GM23338 (cell line): ENCODE results near the gene FAM219A. TPM values are rescaled to one million over a fixed set of nuclear protein-coding genes. Genes with fewer than 3 reads are reported as not detected.

ENCODE experiments used
- ATAC-seq: fragments of 200-7000 bp; cut with Tn5 transposase; 3 replicates; pipeline ENCODE4 v1.9.1; 2020
- DNase-seq: peaks from one replicate; pipeline ENCODE4 v3.0.0-alpha.2; 2015; ENCODE audit warnings: low spot score
- H2AFZ ChIP-seq: fragments of 200-600 bp; sonication (generic); 2 replicates; pipeline ENCODE4 v1.8.0; 2016; ENCODE audit warnings: antibody characterized with exemption, mild to moderate bottlenecking, moderate library complexity
- H3F3A ChIP-seq: fragments of 200-600 bp; sonication (generic); replicated peaks from 2 replicates; pipeline ENCODE4 v1.8.0; 2017; ENCODE audit warnings: antibody characterized with exemption, mixed run types, low read depth
- H3K27ac ChIP-seq: fragments of 200-600 bp; sonication (generic); 2 replicates; pipeline ENCODE4 v1.6.1; 2016; ENCODE audit warnings: low read depth
- H3K27me3 ChIP-seq: fragments of 200-600 bp; sonication (generic); 2 replicates; pipeline ENCODE4 v1.8.0; 2016; ENCODE audit warnings: mild to moderate bottlenecking, mixed run types, moderate library complexity; ENCODE audit not compliant: insufficient read depth
- H3K36me3 ChIP-seq: fragments of 200-600 bp; sonication (generic); 2 replicates; pipeline ENCODE4 v1.8.0; 2016; ENCODE audit warnings: mild to moderate bottlenecking; ENCODE audit not compliant: insufficient read depth
- H3K4me1 ChIP-seq: fragments of 200-600 bp; sonication (generic); 2 replicates; pipeline ENCODE4 v1.8.0; 2016; ENCODE audit warnings: mild to moderate bottlenecking, moderate library complexity; ENCODE audit not compliant: insufficient read depth
- H3K4me2 ChIP-seq: fragments of 200-600 bp; sonication (generic); 2 replicates; pipeline ENCODE4 v1.7.1; 2017; ENCODE audit warnings: mixed run types
- H3K4me3 ChIP-seq: fragments of 200-600 bp; sonication (generic); 2 replicates; pipeline ENCODE4 v1.6.1; 2016; ENCODE audit warnings: mixed run types
- H3K79me2 ChIP-seq: fragments of 200-600 bp; sonication (generic); replicated peaks from 2 replicates; pipeline ENCODE4 v1.8.0; 2017; ENCODE audit warnings: mild to moderate bottlenecking; ENCODE audit not compliant: insufficient read depth
- H3K9me2 ChIP-seq: fragments of 200-600 bp; sonication (generic); 2 replicates; pipeline ENCODE4 v1.8.0; 2017; ENCODE audit not compliant: insufficient read depth
- H4K20me1 ChIP-seq: fragments of 200-600 bp; sonication (generic); replicated peaks from 2 replicates; pipeline ENCODE4 v1.8.0; 2017; ENCODE audit warnings: mild to moderate bottlenecking; ENCODE audit not compliant: insufficient read depth
- H3K27ac Mint-ChIP-seq: 2 replicates; pipeline ENCODE4 v1.8.0; 2020; ENCODE audit warnings: inconsistent platforms, mild to moderate bottlenecking, moderate library complexity, mixed read lengths
- H3K27me3 Mint-ChIP-seq: 3 replicates; pipeline ENCODE4 v1.8.0; 2022; ENCODE audit warnings: low read depth, mild to moderate bottlenecking, moderate library complexity, mixed read lengths, inconsistent platforms; ENCODE audit not compliant: insufficient read depth, poor library complexity
- H3K36me3 Mint-ChIP-seq: 3 replicates; pipeline ENCODE4 v1.8.0; 2021; ENCODE audit warnings: low read depth, mild to moderate bottlenecking, inconsistent platforms, moderate library complexity, mixed read lengths
- H3K4me1 Mint-ChIP-seq: 3 replicates; pipeline ENCODE4 v1.8.0; 2020; ENCODE audit warnings: mild to moderate bottlenecking, inconsistent platforms, mixed read lengths
- H3K4me3 Mint-ChIP-seq: 3 replicates; pipeline ENCODE4 v1.8.0; 2021; ENCODE audit warnings: moderate library complexity, mild to moderate bottlenecking, inconsistent platforms, mixed read lengths
- H3K9me3 Mint-ChIP-seq: 3 replicates; pipeline ENCODE4 v1.8.0; 2020; ENCODE audit warnings: moderate library complexity, mild to moderate bottlenecking, inconsistent platforms, mixed read lengths
- CREB1 ChIP-seq: fragments of 250-450 bp; sonication (Bioruptor Pico); IDR thresholded peaks from 2 replicates; pipeline ENCODE4 v1.5.0; 2020; ENCODE audit warnings: low read depth, mild to moderate bottlenecking, moderate library complexity
- CTCF ChIP-seq, 2 experiments: fragments of 200-600 bp in 1 of 2; sonication (generic) in 1 of 2; conservative IDR thresholded peaks; 2 replicates each; pipeline versions ENCODE4 v1.5.1 to v1.6.1; 2016 to 2017; ENCODE audit warnings: antibody characterized with exemption in 2 of 2, low read depth in 2 of 2, mild to moderate bottlenecking in 2 of 2, moderate library complexity in 1 of 2
- EZH2 ChIP-seq: fragments of 200-600 bp; sonication (generic); IDR thresholded peaks from one replicate; pipeline ENCODE4 v1.8.0; 2017; ENCODE audit warnings: antibody characterized with exemption, mild to moderate bottlenecking, low read depth; ENCODE audit not compliant: unreplicated experiment
- EZH2phosphoT487 ChIP-seq: fragments of 200-600 bp; sonication (generic); IDR thresholded peaks from one replicate; pipeline ENCODE4 v1.8.1; 2018; ENCODE audit warnings: antibody characterized with exemption; ENCODE audit not compliant: unreplicated experiment
- JUNB ChIP-seq: IDR thresholded peaks from one replicate; pipeline ENCODE4 v1.6.1; 2016; ENCODE audit warnings: antibody characterized with exemption; ENCODE audit not compliant: unreplicated experiment
- NANOG ChIP-seq: IDR thresholded peaks from 2 replicates; pipeline ENCODE4 v1.6.1; 2016; ENCODE audit warnings: antibody characterized with exemption, borderline replicate concordance
- POLR2AphosphoS5 ChIP-seq: IDR thresholded peaks from 2 replicates; pipeline ENCODE4 v1.6.1; 2016; ENCODE audit warnings: antibody characterized with exemption, low read depth
- STAT1 ChIP-seq: IDR thresholded peaks from one replicate; pipeline ENCODE4 v1.6.1; 2016; ENCODE audit warnings: antibody characterized with exemption; ENCODE audit not compliant: unreplicated experiment
- ZNF114 ChIP-seq: fragments of 250-450 bp; sonication (Bioruptor Pico); IDR thresholded peaks from 2 replicates; pipeline ENCODE4 v1.5.0; 2020; ENCODE audit warnings: mild to moderate bottlenecking, moderate library complexity
- ZNF331 ChIP-seq: fragments of 250-450 bp; sonication (Bioruptor Pico); IDR thresholded peaks from 2 replicates; pipeline ENCODE4 v1.5.0; 2020; ENCODE audit warnings: low read depth, mild to moderate bottlenecking, moderate library complexity
- polyA plus RNA-seq: library from polyadenylated mRNA; unstranded; fragments of >200 nt; fragmentation: Nextera tagmentation; extraction: Ambion mirVana; gene quantifications from 2 replicates; pipeline ENCODE4 v1.2.1, GENCODE V29; 2016
- total RNA-seq: library from RNA; depleted of rRNA; stranded (reverse); fragments of >200 nt; shearing (Covaris generic); gene quantifications from 2 replicates; pipeline ENCODE4 v1.2.3, GENCODE V29; 2014
- TF ChIP-seq, protein P1 (sequence below): fragments of 250-450 bp; sonication (Bioruptor Pico); IDR thresholded peaks from 2 replicates; pipeline ENCODE4 v1.5.0; 2020; ENCODE audit warnings: mild to moderate bottlenecking, moderate library complexity
- TF ChIP-seq, protein P2 (sequence below): IDR thresholded peaks from 2 replicates; pipeline ENCODE4 v1.6.1; 2016; ENCODE audit warnings: antibody characterized with exemption
- TF ChIP-seq, protein P3 (sequence below): IDR thresholded peaks from one replicate; pipeline ENCODE4 v1.6.1; 2018; ENCODE audit warnings: antibody characterized with exemption; ENCODE audit not compliant: unreplicated experiment

The FAM219A gene
- total and polyA plus RNA-seq, 2 experiments from 2014 or later: 3.8 to 7.2 TPM

DNA sequence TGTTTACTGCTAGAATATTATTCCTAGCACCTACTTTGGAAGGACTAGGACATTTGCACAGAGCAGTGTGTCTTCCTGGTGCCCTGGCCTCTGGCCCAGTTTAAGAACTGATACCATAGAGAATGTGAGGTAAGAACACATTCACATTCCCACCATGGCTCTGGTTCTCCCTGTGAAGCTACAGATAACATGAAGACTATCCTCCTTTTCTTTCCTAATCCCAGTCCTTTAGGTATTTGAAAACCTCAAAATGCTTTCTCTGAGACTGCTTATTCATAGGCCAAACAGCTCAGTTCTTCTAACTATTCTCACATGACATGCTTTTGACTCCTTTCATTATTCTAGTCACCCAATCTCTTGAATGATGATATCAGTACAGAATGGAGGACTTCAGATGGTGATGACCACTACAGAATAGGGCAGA, 11.9 kb downstream of the FAM219A start:
- no peaks in the 10 kb centered on the region for H3K9me2 ChIP-seq
- Mint-ChIP-seq H3K36me3 (no peaks in the 10 kb centered on the region), H3K9me3 (no peaks in the 10 kb centered on the region), H3K4me1 (peaks cover 21% of the 10 kb centered on the region), H3K27me3 (no peaks in the 10 kb centered on the region), H3K4me3 (no peak overlapping the region), H3K27ac (no peak overlapping the region)
- 0 out of 2 replicates have a peak, but pooled peaks cover 3% of the 10 kb centered on the region for H3K79me2 ChIP-seq
- no peak overlapping the region for H3K4me3 ChIP-seq
- TF ChIP-seq ZNF114 (CRISPR knock-in tag) (no peak), CTCF (conservative IDR thresholded peaks at IDR 0.05; ENCODE audit: low read depth in 2 of 2) (no peak), STAT1 (no peak), CREB1 (CRISPR knock-in tag) (no peak), NANOG (no peak), EZH2phosphoT487 (no peak), POLR2AphosphoS5 (no peak), JUNB (no peak), ZNF331 (no peak), EZH2 (no peak)
- TF ChIP-seq, protein P1, sequence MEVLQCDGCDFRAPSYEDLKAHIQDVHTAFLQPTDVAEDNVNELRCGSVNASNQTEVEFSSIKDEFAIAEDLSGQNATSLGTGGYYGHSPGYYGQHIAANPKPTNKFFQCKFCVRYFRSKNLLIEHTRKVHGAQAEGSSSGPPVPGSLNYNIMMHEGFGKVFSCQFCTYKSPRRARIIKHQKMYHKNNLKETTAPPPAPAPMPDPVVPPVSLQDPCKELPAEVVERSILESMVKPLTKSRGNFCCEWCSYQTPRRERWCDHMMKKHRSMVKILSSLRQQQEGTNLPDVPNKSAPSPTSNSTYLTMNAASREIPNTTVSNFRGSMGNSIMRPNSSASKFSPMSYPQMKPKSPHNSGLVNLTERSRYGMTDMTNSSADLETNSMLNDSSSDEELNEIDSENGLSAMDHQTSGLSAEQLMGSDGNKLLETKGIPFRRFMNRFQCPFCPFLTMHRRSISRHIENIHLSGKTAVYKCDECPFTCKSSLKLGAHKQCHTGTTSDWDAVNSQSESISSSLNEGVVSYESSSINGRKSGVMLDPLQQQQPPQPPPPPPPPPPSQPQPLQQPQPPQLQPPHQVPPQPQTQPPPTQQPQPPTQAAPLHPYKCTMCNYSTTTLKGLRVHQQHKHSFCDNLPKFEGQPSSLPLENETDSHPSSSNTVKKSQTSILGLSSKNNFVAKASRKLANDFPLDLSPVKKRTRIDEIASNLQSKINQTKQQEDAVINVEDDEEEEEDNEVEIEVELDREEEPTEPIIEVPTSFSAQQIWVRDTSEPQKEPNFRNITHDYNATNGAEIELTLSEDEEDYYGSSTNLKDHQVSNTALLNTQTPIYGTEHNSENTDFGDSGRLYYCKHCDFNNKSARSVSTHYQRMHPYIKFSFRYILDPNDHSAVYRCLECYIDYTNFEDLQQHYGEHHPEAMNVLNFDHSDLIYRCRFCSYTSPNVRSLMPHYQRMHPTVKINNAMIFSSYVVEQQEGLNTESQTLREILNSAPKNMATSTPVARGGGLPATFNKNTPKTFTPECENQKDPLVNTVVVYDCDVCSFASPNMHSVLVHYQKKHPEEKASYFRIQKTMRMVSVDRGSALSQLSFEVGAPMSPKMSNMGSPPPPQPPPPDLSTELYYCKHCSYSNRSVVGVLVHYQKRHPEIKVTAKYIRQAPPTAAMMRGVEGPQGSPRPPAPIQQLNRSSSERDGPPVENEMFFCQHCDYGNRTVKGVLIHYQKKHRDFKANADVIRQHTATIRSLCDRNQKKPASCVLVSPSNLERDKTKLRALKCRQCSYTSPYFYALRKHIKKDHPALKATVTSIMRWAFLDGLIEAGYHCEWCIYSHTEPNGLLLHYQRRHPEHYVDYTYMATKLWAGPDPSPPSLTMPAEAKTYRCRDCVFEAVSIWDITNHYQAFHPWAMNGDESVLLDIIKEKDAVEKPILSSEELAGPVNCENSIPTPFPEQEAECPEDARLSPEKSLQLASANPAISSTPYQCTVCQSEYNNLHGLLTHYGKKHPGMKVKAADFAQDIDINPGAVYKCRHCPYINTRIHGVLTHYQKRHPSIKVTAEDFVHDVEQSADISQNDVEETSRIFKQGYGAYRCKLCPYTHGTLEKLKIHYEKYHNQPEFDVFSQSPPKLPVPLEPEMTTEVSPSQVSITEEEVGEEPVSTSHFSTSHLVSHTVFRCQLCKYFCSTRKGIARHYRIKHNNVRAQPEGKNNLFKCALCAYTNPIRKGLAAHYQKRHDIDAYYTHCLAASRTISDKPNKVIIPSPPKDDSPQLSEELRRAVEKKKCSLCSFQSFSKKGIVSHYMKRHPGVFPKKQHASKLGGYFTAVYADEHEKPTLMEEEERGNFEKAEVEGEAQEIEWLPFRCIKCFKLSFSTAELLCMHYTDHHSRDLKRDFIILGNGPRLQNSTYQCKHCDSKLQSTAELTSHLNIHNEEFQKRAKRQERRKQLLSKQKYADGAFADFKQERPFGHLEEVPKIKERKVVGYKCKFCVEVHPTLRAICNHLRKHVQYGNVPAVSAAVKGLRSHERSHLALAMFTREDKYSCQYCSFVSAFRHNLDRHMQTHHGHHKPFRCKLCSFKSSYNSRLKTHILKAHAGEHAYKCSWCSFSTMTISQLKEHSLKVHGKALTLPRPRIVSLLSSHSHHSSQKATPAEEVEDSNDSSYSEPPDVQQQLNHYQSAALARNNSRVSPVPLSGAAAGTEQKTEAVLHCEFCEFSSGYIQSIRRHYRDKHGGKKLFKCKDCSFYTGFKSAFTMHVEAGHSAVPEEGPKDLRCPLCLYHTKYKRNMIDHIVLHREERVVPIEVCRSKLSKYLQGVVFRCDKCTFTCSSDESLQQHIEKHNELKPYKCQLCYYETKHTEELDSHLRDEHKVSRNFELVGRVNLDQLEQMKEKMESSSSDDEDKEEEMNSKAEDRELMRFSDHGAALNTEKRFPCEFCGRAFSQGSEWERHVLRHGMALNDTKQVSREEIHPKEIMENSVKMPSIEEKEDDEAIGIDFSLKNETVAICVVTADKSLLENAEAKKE (CRISPR knock-in tag): no peak
- TF ChIP-seq, protein P2, sequence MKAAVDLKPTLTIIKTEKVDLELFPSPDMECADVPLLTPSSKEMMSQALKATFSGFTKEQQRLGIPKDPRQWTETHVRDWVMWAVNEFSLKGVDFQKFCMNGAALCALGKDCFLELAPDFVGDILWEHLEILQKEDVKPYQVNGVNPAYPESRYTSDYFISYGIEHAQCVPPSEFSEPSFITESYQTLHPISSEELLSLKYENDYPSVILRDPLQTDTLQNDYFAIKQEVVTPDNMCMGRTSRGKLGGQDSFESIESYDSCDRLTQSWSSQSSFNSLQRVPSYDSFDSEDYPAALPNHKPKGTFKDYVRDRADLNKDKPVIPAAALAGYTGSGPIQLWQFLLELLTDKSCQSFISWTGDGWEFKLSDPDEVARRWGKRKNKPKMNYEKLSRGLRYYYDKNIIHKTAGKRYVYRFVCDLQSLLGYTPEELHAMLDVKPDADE: no peak
- TF ChIP-seq, protein P3, sequence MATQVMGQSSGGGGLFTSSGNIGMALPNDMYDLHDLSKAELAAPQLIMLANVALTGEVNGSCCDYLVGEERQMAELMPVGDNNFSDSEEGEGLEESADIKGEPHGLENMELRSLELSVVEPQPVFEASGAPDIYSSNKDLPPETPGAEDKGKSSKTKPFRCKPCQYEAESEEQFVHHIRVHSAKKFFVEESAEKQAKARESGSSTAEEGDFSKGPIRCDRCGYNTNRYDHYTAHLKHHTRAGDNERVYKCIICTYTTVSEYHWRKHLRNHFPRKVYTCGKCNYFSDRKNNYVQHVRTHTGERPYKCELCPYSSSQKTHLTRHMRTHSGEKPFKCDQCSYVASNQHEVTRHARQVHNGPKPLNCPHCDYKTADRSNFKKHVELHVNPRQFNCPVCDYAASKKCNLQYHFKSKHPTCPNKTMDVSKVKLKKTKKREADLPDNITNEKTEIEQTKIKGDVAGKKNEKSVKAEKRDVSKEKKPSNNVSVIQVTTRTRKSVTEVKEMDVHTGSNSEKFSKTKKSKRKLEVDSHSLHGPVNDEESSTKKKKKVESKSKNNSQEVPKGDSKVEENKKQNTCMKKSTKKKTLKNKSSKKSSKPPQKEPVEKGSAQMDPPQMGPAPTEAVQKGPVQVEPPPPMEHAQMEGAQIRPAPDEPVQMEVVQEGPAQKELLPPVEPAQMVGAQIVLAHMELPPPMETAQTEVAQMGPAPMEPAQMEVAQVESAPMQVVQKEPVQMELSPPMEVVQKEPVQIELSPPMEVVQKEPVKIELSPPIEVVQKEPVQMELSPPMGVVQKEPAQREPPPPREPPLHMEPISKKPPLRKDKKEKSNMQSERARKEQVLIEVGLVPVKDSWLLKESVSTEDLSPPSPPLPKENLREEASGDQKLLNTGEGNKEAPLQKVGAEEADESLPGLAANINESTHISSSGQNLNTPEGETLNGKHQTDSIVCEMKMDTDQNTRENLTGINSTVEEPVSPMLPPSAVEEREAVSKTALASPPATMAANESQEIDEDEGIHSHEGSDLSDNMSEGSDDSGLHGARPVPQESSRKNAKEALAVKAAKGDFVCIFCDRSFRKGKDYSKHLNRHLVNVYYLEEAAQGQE: no peak
- H3K4me2 ChIP-seq: no peak overlapping the region
- peaks cover 8% of the 10 kb centered on the region; the same call in 1 of the 2 replicates for H4K20me1 ChIP-seq
- ATAC-seq: no peak
- H3F3A ChIP-seq: no peaks in the 10 kb centered on the region
- no peaks in the 10 kb centered on the region for H3K36me3 ChIP-seq
- no peak overlapping the region for H3K27ac ChIP-seq
- no peak overlapping the region for H2AFZ ChIP-seq
- no peaks in the 10 kb centered on the region for H3K27me3 ChIP-seq
- H3K4me1 ChIP-seq: peaks cover 10% of the 10 kb centered on the region; the same call in 1 of the 2 replicates
- DNase-seq: no peak
